Endometrial microvascular endothelial cells (primary cell): Measurements from ENCODE around the gene AZU1. TPM values are rescaled to one million over a fixed set of nuclear protein-coding genes. Genes with fewer than 3 reads are reported as not detected.
"Not testable (repeated sequence)": the region's sequence is repeated elsewhere in the genome, so short reads cannot be mapped to it uniquely, and the experiment has no call there.

ENCODE experiments used
- in situ Hi-C: cut with HindIII; loops from 2 replicates; pipeline ENCODE4 v1.10.0; 2017; ENCODE audit warnings: low sequenced_read_pairs, low pct_unique_long_range_greater_than_20kb; ENCODE audit errors: inconsistent ontology term
- total RNA-seq: library from RNA; depleted of rRNA; stranded (reverse); fragments of >200 nt; gene quantifications from one replicate; pipeline ENCODE4 v1.2.3, GENCODE V29; 2015; ENCODE audit errors: inconsistent ontology term

The AZU1 gene
- total RNA-seq, 1 donor from 2014 or later, result not detected

GRCh38 chr19:877992-878660, 50.5 kb downstream of the AZU1 start:
- in situ Hi-C loops, result not testable (repeated sequence)

GRCh38 chr19:878751-879561, 51.3 kb downstream of the AZU1 start:
- in situ Hi-C loops, result not testable (repeated sequence)

- in situ Hi-C loops, result no loop called here
These were observed 52.2 kb downstream of the AZU1 start for GRCh38 chr19:879711-880438.

Other genes with a start within 250 kb of the AZU1 start
- 0.37 TPM for gene HCN2, start 238.0 kb upstream of the AZU1 start, total RNA-seq
- gene POLRMT, start 194.3 kb upstream of the AZU1 start, total RNA-seq, result 25.9 TPM
- not detected for gene FGF22, start 188.0 kb upstream of the AZU1 start, total RNA-seq
- 136 TPM for gene RNF126, start 164.6 kb upstream of the AZU1 start, total RNA-seq
- gene FSTL3, start 151.4 kb upstream of the AZU1 start, total RNA-seq, result 55.0 TPM
- gene PRSS57, start 132.4 kb upstream of the AZU1 start, total RNA-seq, result not detected
- not detected for gene PALM, start 118.9 kb upstream of the AZU1 start, total RNA-seq
- gene MISP, start 76.7 kb upstream of the AZU1 start, total RNA-seq, result not detected
- gene PTBP1, start 30.4 kb upstream of the AZU1 start, total RNA-seq, result 307 TPM
- gene PLPPR3, start 5.9 kb upstream of the AZU1 start, total RNA-seq, result 1.5 TPM
- gene PRTN3, start 13.2 kb downstream of the AZU1 start, total RNA-seq, result not detected
- gene ELANE, start 24.5 kb downstream of the AZU1 start, total RNA-seq, result not detected
- 5.4 TPM for gene CFD, start 31.8 kb downstream of the AZU1 start, total RNA-seq
- 48.9 TPM for gene MED16, start 65.3 kb downstream of the AZU1 start, total RNA-seq
- gene RNU6-9, start 65.6 kb downstream of the AZU1 start, total RNA-seq, result not detected
- gene R3HDM4, start 85.4 kb downstream of the AZU1 start, total RNA-seq, result 52.3 TPM
- gene KISS1R, start 89.5 kb downstream of the AZU1 start, total RNA-seq, result not detected
- 9.1 TPM for gene ARID3A, start 98.2 kb downstream of the AZU1 start, total RNA-seq
- 49.7 TPM for gene WDR18, start 156.5 kb downstream of the AZU1 start, total RNA-seq
- not detected for gene GRIN3B, start 172.6 kb downstream of the AZU1 start, total RNA-seq
- 124 TPM for gene TMEM259, start 193.3 kb downstream of the AZU1 start, total RNA-seq
- not detected for gene RNU6-2, start 193.7 kb downstream of the AZU1 start, total RNA-seq
- gene CNN2, start 198.8 kb downstream of the AZU1 start, total RNA-seq, result 237 TPM
- 1.8 TPM for gene ABCA7, start 212.3 kb downstream of the AZU1 start, total RNA-seq
- 14.0 TPM for gene ARHGAP45, start 239.3 kb downstream of the AZU1 start, total RNA-seq